ENCODE results near the gene PLXNA4.

- TF ChIP-seq CTCF (IDR thresholded peaks at IDR 0.05) = no peak
- TF ChIP-seq SMC3 (IDR thresholded peaks at IDR 0.05) = no peak
- no peak for TF ChIP-seq BHLHE40 (IDR thresholded peaks at IDR 0.05; ENCODE audit: low read depth, low read length)
- no peak for TF ChIP-seq FOSL2 (IDR thresholded peaks at IDR 0.05)
- TF ChIP-seq FOSL2 (CRISPR knock-in tag; IDR thresholded peaks at IDR 0.05) = no peak
- no peak for TF ChIP-seq CHD4 (IDR thresholded peaks at IDR 0.05; ENCODE audit: borderline replicate concordance)
- no peak for TF ChIP-seq FOXS1 (CRISPR knock-in tag; IDR thresholded peaks at IDR 0.05)
- TF ChIP-seq POLR2A (IDR thresholded peaks at IDR 0.05; ENCODE audit: low read length) = no peak
- no peak for TF ChIP-seq CEBPB (IDR thresholded peaks at IDR 0.05)
- no peak for TF ChIP-seq HDAC2 (IDR thresholded peaks at IDR 0.05)
- TF ChIP-seq CHD2 (IDR thresholded peaks at IDR 0.05; ENCODE audit: low read length, partially characterized antibody) = no peak
- TF ChIP-seq KDM1A (IDR thresholded peaks at IDR 0.05; ENCODE audit: low read depth) = no peak
- no peak for TF ChIP-seq MAFK (IDR thresholded peaks at IDR 0.05; ENCODE audit: partially characterized antibody)
- no peak for TF ChIP-seq NR3C1 (IDR thresholded peaks at IDR 0.05)
- no peak for TF ChIP-seq JUNB (IDR thresholded peaks at IDR 0.05)
Measured at GRCh38 chr7:132353936-132354335, 222.3 kb downstream of the PLXNA4 start.

All from A549 (cell line).